Heart right ventricle (tissue), 16 donors: Measurements from ENCODE around the gene VPS8. TPM values are rescaled to one million over a fixed set of nuclear protein-coding genes. Genes with fewer than 3 reads are reported as not detected.
A peak's percentile ranks its signal among the peaks of the same experiment; 100 is the strongest.

Experiments used
- ATAC-seq, 8 donors: fragments of 200-7000 bp; cut with Tn5 transposase; one replicate each; pipeline ENCODE4 v1.9.1; 2020; ENCODE audit warnings: mild to moderate bottlenecking in 8 of 8, moderate library complexity in 8 of 8, moderate number of reproducible peaks in 1 of 8
- DNase-seq, 2 donors: peaks; one replicate each; pipeline ENCODE4 v3.0.0-alpha.2; 2020
- H3K27ac ChIP-seq, 10 donors: fragments of 200-600 bp; sonication (generic) in 2 of 10; one replicate each; pipeline versions ENCODE4 v1.5.0 to v1.8.0; 2020 to 2022; ENCODE audit warnings: mild to moderate bottlenecking in 3 of 10
- H3K27me3 ChIP-seq, 7 donors: fragments of 200-600 bp; one replicate each; pipeline ENCODE4 v1.8.0; 2021 to 2022; ENCODE audit warnings: mild to moderate bottlenecking in 2 of 7
- H3K36me3 ChIP-seq, 9 donors: fragments of 200-600 bp; sonication (generic) in 1 of 9; one replicate each; pipeline versions ENCODE4 v1.5.0 to v1.8.0; 2020 to 2022; ENCODE audit warnings: mild to moderate bottlenecking in 2 of 9
- H3K4me1 ChIP-seq, 9 donors: fragments of 200-600 bp; sonication (generic) in 1 of 9; one replicate each; pipeline versions ENCODE4 v1.5.0 to v1.8.0; 2020 to 2022; ENCODE audit warnings: mild to moderate bottlenecking in 4 of 9
- H3K4me3 ChIP-seq, 10 donors: fragments of 200-600 bp; sonication (generic) in 2 of 10; one replicate each; pipeline versions ENCODE4 v1.5.0 to v1.8.0; 2020 to 2022; ENCODE audit warnings: mild to moderate bottlenecking in 7 of 10, moderate library complexity in 2 of 10
- H3K9me3 ChIP-seq, 11 donors: fragments of 200-600 bp in 10 of 11; sonication (generic) in 2 of 11; one replicate each; pipeline versions ENCODE4 v1.5.0 to v1.8.0; 2013 to 2022; ENCODE audit warnings: mild to moderate bottlenecking in 2 of 11, control low read depth in 1 of 11, moderate library complexity in 1 of 11
- CTCF ChIP-seq, 9 donors: fragments of 200-600 bp; sonication (generic) in 2 of 9; IDR thresholded peaks; one replicate each; pipeline versions ENCODE4 v1.5.0 to v1.8.0; 2021 to 2022; ENCODE audit warnings: antibody characterized with exemption in 9 of 9, mild to moderate bottlenecking in 5 of 9, moderate library complexity in 1 of 9
- WGBS, 2 donors: extraction: QIAGEN DNeasy Blood & Tissue Kit; methylation state at CpG; one replicate each; pipeline ENCODE4 v1.1.7; 2013; ENCODE audit warnings: inconsistent platforms in 1 of 2; 5-methylcytosine and 5-hydroxymethylcytosine counted together
- intact Hi-C, 10 donors: fragments of 100-400 bp; cut with DNase I; formaldehyde crosslinking; loops; one replicate each; pipeline versions ENCODE4 v1.11.1 to v1.14.2; 2022
- polyA plus RNA-seq, 2 donors: library from polyadenylated mRNA; stranded (reverse); fragments of 200-250 nt; gene quantifications; one replicate each; pipeline ENCODE4 v1.2.3, GENCODE V29; 2013
- total RNA-seq, 10 donors: library from RNA; stranded (reverse); fragmentation: NEBNext Ultra II Directional in 3 of 10; extraction: Animal tissue kit (Norgen Biotek cat#: 25700) in 3 of 10; gene quantifications; one replicate each; pipeline versions ENCODE4 v1.2.1 to v1.2.4, GENCODE V29; 2021 to 2023
- donor health status: Arrhythmogenic right ventricular cardiomyopathy.
- donor health status: ischemic (EF 13 %, LVEDD 7.1; RV severe dilation, severe dysfunction).
- donor health status: healthy with polysubstance abuse.
- donor health status: DM: no; HTN: yes; CAD: no.
- donor health status: DM: no; HTN: no; CAD: no.
- donor health status: ischemic (EF 25% LVEDD 6.9; RV normal size, moderate dysfunction).
- donor health status: ischemic (EF 25% LVEDD 5.7; RV mildly dilated, moderate dysfunction).
- donor health status: healthy.
- donor health status: DM: yes; HTN: yes; CAD: no.
- donor health status: Ischemic cardiomyopathy.
- donor health status: ischemic (EF 35%, LVEDD 5.7; RV mildly dilated, moderate dysfunction).
- donor health status: nonischemic (EF 11% LVEDD 7.7; RV severe dilation, severe dysfunction).
- donor health status: DM: yes; HTN: yes; CAD: no.
- donor health status: PGD.
- donor health status: ischemic (EF 29% LVEDD 5.4; RV normal size, mild dysfunction).
- donor health status: nonischemic (EF 23%, LVEDD 6.1; RV moderate dilation, normal function).

The VPS8 gene
- total and polyA plus RNA-seq, 12 donors: 11.1 to 123 (median 80.6) TPM

GRCh38 chr3:184796954-184797353, 15.0 kb upstream of the VPS8 start:
- no peak for TF ChIP-seq CTCF (IDR thresholded peaks at IDR 0.05)
- Histone ChIP-seq H3K4me3 (no peak overlapping the region), H3K36me3 (no peaks in the 10 kb centered on the region), H3K27me3 (peaks cover 0 to 30% (median 7%) of the 10 kb centered on the region in 7 donors), H3K27ac (no peak overlapping the region), H3K9me3 (no peaks in the 10 kb centered on the region), H3K4me1 (peaks cover 0 to 5% (median 0%) of the 10 kb centered on the region in 9 donors)
- intact Hi-C loops: no loop called here
- DNase-seq (no peak), ATAC-seq (peak in 1 of 8 donors; percentile 12)
- WGBS, 2 donors: 68 to 72% methylated on average over 3 of the region's 3 CpGs

GRCh38 chr3:184798120-184798519, 13.8 kb upstream of the VPS8 start:
- intact Hi-C loops: no loop called here
- Histone ChIP-seq H3K27ac (no peak overlapping the region), H3K4me3 (no peak overlapping the region), H3K4me1 (peaks cover 0 to 5% (median 0%) of the 10 kb centered on the region in 9 donors), H3K9me3 (no peaks in the 10 kb centered on the region), H3K36me3 (no peaks in the 10 kb centered on the region), H3K27me3 (peaks cover 0 to 30% (median 7%) of the 10 kb centered on the region in 7 donors)
- ATAC-seq (no peak), DNase-seq (no peak)
- WGBS, 2 donors: 82 to 93% methylated on average over 3 of the region's 3 CpGs
- no peak for TF ChIP-seq CTCF (IDR thresholded peaks at IDR 0.05)

GRCh38 chr3:184800349-184800930, 11.5 kb upstream of the VPS8 start:
- Histone ChIP-seq H3K4me3 (no peak overlapping the region), H3K4me1 (peaks cover 0 to 23% (median 0%) of the 10 kb centered on the region in 9 donors), H3K27me3 (peaks cover 0 to 30% (median 7%) of the 10 kb centered on the region in 7 donors), H3K27ac (no peak overlapping the region), H3K36me3 (no peaks in the 10 kb centered on the region), H3K9me3 (no peaks in the 10 kb centered on the region)
- intact Hi-C loops: no loop called here
- ATAC-seq (no peak), DNase-seq (no peak)
- no peak for TF ChIP-seq CTCF (IDR thresholded peaks at IDR 0.05)
- 85 to 90% methylated on average over 5 to 6 of the region's 6 CpGs for WGBS, 2 donors

- Histone ChIP-seq H3K4me3 (no peak overlapping the region), H3K36me3 (no peaks in the 10 kb centered on the region), H3K27ac (no peak overlapping the region), H3K4me1 (peaks cover 0 to 26% (median 5%) of the 10 kb centered on the region in 9 donors), H3K9me3 (no peaks in the 10 kb centered on the region), H3K27me3 (peaks cover 0 to 30% (median 7%) of the 10 kb centered on the region in 7 donors)
- ATAC-seq: no peak
- no peak for DNase-seq
- WGBS, 2 donors: 50% methylated on average over 4 of the region's 4 CpGs
- intact Hi-C loops: no loop called here
- no peak for TF ChIP-seq CTCF (IDR thresholded peaks at IDR 0.05)
Observed at GRCh38 chr3:184801241-184801785, 10.7 kb upstream of the VPS8 start.
